ENCODE data around the gene ZNF326. TPM values are rescaled to one million over a fixed set of nuclear protein-coding genes. Genes with fewer than 3 reads are reported as not detected.

Gene ZNF326
- total and polyA plus RNA-seq, 2 of the 8 experiments (the other 6 are each of a cell fraction or from before 2014, with no cell fraction given): 12.2 to 30.6 TPM

GRCh38 chr1:89986020-89986419 is 8.9 kb upstream of the ZNF326 start:
- Histone ChIP-seq H2AK5ac (ENCODE audit: low read depth, low read length) (no peak overlapping the region), H2BK120ac (replicated peaks; ENCODE audit: low read depth, low read length) (no peak overlapping the region), H3K56ac (replicated peaks; ENCODE audit: insufficient read length, low read depth, low read length) (no peak overlapping the region), H3K18ac (ENCODE audit: extremely low read depth, low read length) (no peak overlapping the region), H3K4me2 (ENCODE audit: insufficient read depth in 1 of 2, low read depth in 2 of 2, low read length in 2 of 2) (no peak overlapping the region), H3K23me2 (ENCODE audit: low read depth, low read length) (no peaks in the 10 kb centered on the region), H2BK20ac (ENCODE audit: low read length) (no peak overlapping the region), H3K36me3 (ENCODE audit: control insufficient read depth in 2 of 4, insufficient read depth in 4 of 4, low read length in 3 of 4) (no peaks in the 10 kb centered on the region), H4K91ac (replicated peaks; ENCODE audit: insufficient read length, low read length) (no peak overlapping the region), H3K27me3 (replicated peaks in 1 of 4; ENCODE audit: control insufficient read depth in 3 of 4, extremely low read depth in 1 of 4, insufficient read depth in 3 of 4, low read length in 3 of 4) (no peaks in the 10 kb centered on the region), H2AFZ (ENCODE audit: low read length) (no peak overlapping the region), H2BK15ac (ENCODE audit: low read length) (0 out of 2 replicates have a peak overlapping the region, but pooled peaks have one; percentile 31), H2BK5ac (ENCODE audit: low read depth, low read length) (no peak overlapping the region), H3K9me3 (ENCODE audit: insufficient read depth in 2 of 2, low read depth in 1 of 2, low read length in 1 of 2) (peaks cover 0 to 7% of the 10 kb centered on the region in 2 experiments; a peak in 1 of 4 replicates), H3K79me1 (ENCODE audit: low read depth, low read length) (no peaks in the 10 kb centered on the region), H3K27ac (ENCODE audit: low read depth, low read length) (no peak overlapping the region), H4K8ac (ENCODE audit: extremely low read depth, insufficient read depth, low read length) (no peak overlapping the region), H3K4me3 (ENCODE audit: extremely low read depth in 1 of 4, insufficient read depth in 2 of 4, low read depth in 3 of 4, low read length in 4 of 4) (no peak overlapping the region), H3K14ac (ENCODE audit: insufficient read length) (no peak overlapping the region), H2BK12ac (ENCODE audit: low read depth, low read length) (no peak overlapping the region), H3K4ac (replicated peaks; ENCODE audit: insufficient read length, low read depth, low read length) (no peak overlapping the region), H3K4me1 (replicated peaks in 1 of 4; ENCODE audit: control insufficient read depth in 3 of 4, insufficient read depth in 4 of 4, low read length in 3 of 4) (peaks cover 0 to 5% (median 0%) of the 10 kb centered on the region in 4 experiments; a peak in 1 of 7 replicates), H3K79me2 (ENCODE audit: control insufficient read depth in 1 of 2, insufficient read depth in 2 of 2, low read length in 2 of 2) (no peaks in the 10 kb centered on the region), H3K9ac (replicated peaks in 1 of 4; ENCODE audit: extremely low read depth in 1 of 4, low read depth in 3 of 4, low read length in 3 of 4) (no peak overlapping the region), H4K20me1 (replicated peaks in 1 of 2; ENCODE audit: control insufficient read depth in 1 of 2, insufficient read depth in 2 of 2, low read length in 2 of 2) (no peaks in the 10 kb centered on the region), H3K23ac (ENCODE audit: insufficient read length) (no peak overlapping the region), H4K5ac (ENCODE audit: insufficient read length, low read depth, low read length) (no peak overlapping the region)
- TF ChIP-seq SP4 (IDR thresholded peaks at IDR 0.05; ENCODE audit: low read length) (no peak), BRCA1 (IDR thresholded peaks at IDR 0.05; ENCODE audit: low read depth, low read length) (no peak), CTBP2 (IDR thresholded peaks at IDR 0.05; ENCODE audit: borderline replicate concordance, insufficient read depth, insufficient read length, low read length) (no peak), E2F6 (IDR thresholded peaks at IDR 0.05) (no peak), CBX8 (IDR thresholded peaks at IDR 0.05; ENCODE audit: borderline replicate concordance, low read depth, low read length) (no peak), PHF8 (conservative IDR thresholded peaks at IDR 0.05; ENCODE audit: low read depth, low read length) (no peak), MAX (IDR thresholded peaks at IDR 0.05) (no peak), RFX5 (IDR thresholded peaks at IDR 0.05; ENCODE audit: borderline replicate concordance, low read depth, low read length) (no peak), JUN (IDR thresholded peaks at IDR 0.05; ENCODE audit: low read depth, low read length) (no peak), ASH2L (IDR thresholded peaks at IDR 0.05; ENCODE audit: low read length) (no peak)
- DNase-seq (ENCODE audit: low read depth in 1 of 2, low spot score in 2 of 2): no peak
- ChIA-PET CTCF (ENCODE audit: partially characterized antibody) (interaction anchor here (0.6 to 9.6 kb wide), 13 partner anchors 11 to 326 kb away, joined by 3 to 78 read pairs (median 5); no protein-coding TSS in a partner anchor), POLR2A (ENCODE audit: partially characterized antibody) (no interaction called here)
- FAIRE-seq: no peak

Data from H1 (cell line).